KMS-11 (cell line): ENCODE measurements around the gene DCAF15.

Experiments
- H2AFZ ChIP-seq: fragments of 200-600 bp; sonication (generic); 2 replicates; pipeline ENCODE4 v1.6.1; 2016; ENCODE audit warnings: antibody characterized with exemption, mixed run types, low read depth
- H3K27ac ChIP-seq: fragments of 200-600 bp; sonication (generic); 2 replicates; pipeline ENCODE4 v1.6.1; 2016; ENCODE audit warnings: mild to moderate bottlenecking, mixed run types
- H3K27me3 ChIP-seq: fragments of 200-600 bp; sonication (generic); 2 replicates; pipeline ENCODE4 v1.6.1; 2017; ENCODE audit warnings: mild to moderate bottlenecking, low read depth, mixed run types, moderate library complexity; ENCODE audit not compliant: insufficient read depth
- H3K36me3 ChIP-seq: fragments of 200-600 bp; sonication (generic); 2 replicates; pipeline ENCODE4 v1.6.1; 2017; ENCODE audit warnings: mild to moderate bottlenecking, mixed run types; ENCODE audit not compliant: insufficient read depth
- H3K4me1 ChIP-seq: fragments of 200-600 bp; sonication (generic); 2 replicates; pipeline ENCODE4 v1.6.1; 2016; ENCODE audit warnings: mild to moderate bottlenecking, low read depth, mixed run types; ENCODE audit not compliant: poor library complexity, severe bottlenecking
- H3K4me2 ChIP-seq: fragments of 200-600 bp; sonication (generic); 2 replicates; pipeline ENCODE4 v1.7.0; 2016; ENCODE audit warnings: mild to moderate bottlenecking, mixed run types
- H3K4me3 ChIP-seq: fragments of 200-600 bp; sonication (generic); IDR thresholded peaks from 2 replicates; pipeline ENCODE4 v1.6.1; 2017; ENCODE audit warnings: low read depth, low read length, mixed read lengths; ENCODE audit not compliant: insufficient read depth
- H3K79me2 ChIP-seq: fragments of 200-600 bp; sonication (generic); 2 replicates; pipeline ENCODE4 v1.6.1; 2016; ENCODE audit warnings: low read depth, mixed run types; ENCODE audit not compliant: insufficient read depth
- H3K9ac ChIP-seq: fragments of 200-600 bp; sonication (generic); 2 replicates; pipeline ENCODE4 v1.6.1; 2016; ENCODE audit warnings: mild to moderate bottlenecking, mixed run types
- H4K20me1 ChIP-seq: fragments of 200-600 bp; sonication (generic); 2 replicates; pipeline ENCODE4 v1.6.1; 2016; ENCODE audit warnings: mild to moderate bottlenecking, mixed run types; ENCODE audit not compliant: insufficient read depth
- CTCF ChIP-seq: fragments of 200-600 bp; sonication (generic); conservative IDR thresholded peaks from 2 replicates; pipeline ENCODE4 v1.6.1; 2017; ENCODE audit warnings: low read depth, mild to moderate bottlenecking, antibody characterized with exemption, low read length, moderate library complexity, mixed read lengths

The DCAF15 gene

GRCh38 chr19:13906910-13907309 is 45.4 kb upstream of the DCAF15 start:
- no peak for TF ChIP-seq CTCF
- Histone ChIP-seq H3K79me2 (no peaks in the 10 kb centered on the region), H3K9ac (peak overlapping the region; percentile 67; the same call in 1 of the 2 replicates), H3K4me3 (no peak overlapping the region), H3K4me1 (peaks cover 7% of the 10 kb centered on the region), H4K20me1 (no peaks in the 10 kb centered on the region), H2AFZ (0 out of 2 replicates have a peak overlapping the region, but pooled peaks have one; percentile 62), H3K4me2 (peak overlapping the region; percentile 59), H3K27ac (no peak overlapping the region), H3K36me3 (no peaks in the 10 kb centered on the region), H3K27me3 (no peaks in the 10 kb centered on the region)

- no peak overlapping the region for H3K4me3 ChIP-seq
- no peaks in the 10 kb centered on the region for H3K79me2 ChIP-seq
- H2AFZ ChIP-seq = no peak overlapping the region
- no peak overlapping the region for H3K4me2 ChIP-seq
- H3K4me1 ChIP-seq = peaks cover 7% of the 10 kb centered on the region
- H3K27me3 ChIP-seq = no peaks in the 10 kb centered on the region
- H3K27ac ChIP-seq = no peak overlapping the region
- TF ChIP-seq CTCF = no peak
- H3K36me3 ChIP-seq = no peaks in the 10 kb centered on the region
- H4K20me1 ChIP-seq = no peaks in the 10 kb centered on the region
- no peak overlapping the region for H3K9ac ChIP-seq
Observed at GRCh38 chr19:13908674-13909073, 43.6 kb upstream of the DCAF15 start.

GRCh38 chr19:13909430-13909829 is 42.9 kb upstream of the DCAF15 start:
- Histone ChIP-seq H3K79me2 (no peaks in the 10 kb centered on the region), H3K4me3 (no peak overlapping the region), H4K20me1 (no peaks in the 10 kb centered on the region), H3K36me3 (no peaks in the 10 kb centered on the region), H3K27ac (no peak overlapping the region), H3K9ac (no peak overlapping the region), H2AFZ (no peak overlapping the region), H3K4me1 (peaks cover 7% of the 10 kb centered on the region), H3K4me2 (no peak overlapping the region), H3K27me3 (no peaks in the 10 kb centered on the region)
- no peak for TF ChIP-seq CTCF

GRCh38 chr19:13913352-13913751 is 39.0 kb upstream of the DCAF15 start:
- H3K36me3 ChIP-seq = no peaks in the 10 kb centered on the region
- no peak overlapping the region for H3K9ac ChIP-seq
- no peaks in the 10 kb centered on the region for H4K20me1 ChIP-seq
- no peak overlapping the region for H3K27ac ChIP-seq
- no peak for TF ChIP-seq CTCF
- no peak overlapping the region for H3K4me3 ChIP-seq
- no peak overlapping the region for H2AFZ ChIP-seq
- no peaks in the 10 kb centered on the region for H3K27me3 ChIP-seq
- no peaks in the 10 kb centered on the region for H3K4me1 ChIP-seq
- no peak overlapping the region for H3K4me2 ChIP-seq
- no peaks in the 10 kb centered on the region for H3K79me2 ChIP-seq
